Dedifferentiated amniotic fluid mesenchymal stem cell (primary cell): ENCODE measurements around the gene KLF3.

ENCODE experiments used
- DNase-seq: peaks from one replicate; pipeline ENCODE4 v3.0.0-alpha.2; 2016; ENCODE audit errors: extremely low spot score

Gene KLF3

DNA sequence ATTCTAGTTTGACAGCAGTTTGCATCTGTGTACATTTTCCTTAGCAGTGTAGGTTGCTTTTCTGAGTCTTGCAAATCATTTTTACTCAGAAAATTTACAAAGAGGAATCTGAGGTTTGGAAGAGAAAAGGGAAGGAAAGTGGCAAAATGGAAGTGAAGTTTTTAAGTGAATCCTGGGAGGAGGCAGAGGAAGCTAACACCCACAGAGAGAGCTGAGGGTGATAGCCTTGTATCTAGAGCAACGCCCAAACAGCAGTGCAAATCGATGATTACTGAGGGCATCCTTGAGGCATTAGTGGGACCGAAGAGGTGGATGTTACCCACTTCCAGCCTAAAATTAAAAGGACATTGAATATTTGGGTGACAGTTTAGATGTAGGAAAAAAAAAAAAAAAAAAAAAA, 31.8 kb downstream of the KLF3 start:
- DNase-seq: no peak

DNA sequence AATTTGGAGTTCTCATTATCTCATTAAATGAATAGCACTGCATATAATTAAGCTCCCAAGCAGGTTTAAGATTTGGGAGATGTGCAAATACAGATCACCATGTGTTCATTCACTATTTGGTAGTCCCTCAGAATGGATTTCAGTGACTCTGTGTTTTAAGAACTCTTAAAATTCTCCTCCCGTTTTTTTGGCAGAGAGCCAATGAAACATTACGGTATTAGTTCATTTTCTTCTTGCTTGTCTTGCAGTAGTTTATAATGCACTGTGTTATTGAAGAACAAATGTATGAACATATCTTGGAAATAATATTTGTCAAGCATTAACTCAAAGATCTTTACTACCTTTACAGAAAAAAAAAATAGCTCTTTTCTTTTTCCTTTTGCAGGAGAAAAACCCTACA, 32.7 kb downstream of the KLF3 start:
- no peak for DNase-seq

DNA sequence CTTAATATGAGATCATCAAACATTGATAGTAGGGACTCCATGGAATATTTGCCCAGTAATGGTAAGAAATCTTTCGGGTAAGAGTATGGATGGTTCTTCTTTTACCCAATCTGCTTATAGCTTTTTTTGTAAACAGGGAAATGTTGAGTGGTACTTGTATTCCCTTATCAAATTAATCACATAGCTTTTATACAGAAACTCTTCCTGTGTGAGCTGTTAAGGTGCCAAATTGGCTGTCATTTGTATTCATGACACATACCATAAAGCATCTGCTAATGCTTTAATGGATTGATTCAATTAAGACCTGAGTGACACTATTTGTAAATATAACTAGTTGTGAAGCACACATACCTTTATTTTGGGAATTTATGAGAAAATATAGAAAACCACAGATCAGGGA, 34.2 kb downstream of the KLF3 start:
- DNase-seq: no peak

DNA sequence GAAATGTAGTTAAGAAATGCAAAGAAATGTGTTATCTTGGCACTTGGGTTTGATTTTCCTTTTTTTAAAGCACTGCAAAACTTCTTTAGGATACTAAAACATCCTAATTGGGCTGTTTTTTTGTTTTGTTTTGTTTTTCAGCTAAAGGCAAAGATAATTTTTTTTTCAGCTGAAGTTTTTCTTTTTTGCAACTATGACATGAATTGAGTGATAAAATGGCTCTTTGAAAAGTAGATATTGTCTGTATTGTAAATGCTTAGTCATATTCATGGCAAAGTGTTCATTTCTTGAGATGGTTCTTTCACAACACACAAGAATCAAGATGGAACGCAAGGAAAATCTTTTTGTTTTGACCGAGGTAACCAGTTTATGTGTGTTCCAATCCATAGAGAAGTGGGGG, 35.1 kb downstream of the KLF3 start:
- DNase-seq: no peak

DNA sequence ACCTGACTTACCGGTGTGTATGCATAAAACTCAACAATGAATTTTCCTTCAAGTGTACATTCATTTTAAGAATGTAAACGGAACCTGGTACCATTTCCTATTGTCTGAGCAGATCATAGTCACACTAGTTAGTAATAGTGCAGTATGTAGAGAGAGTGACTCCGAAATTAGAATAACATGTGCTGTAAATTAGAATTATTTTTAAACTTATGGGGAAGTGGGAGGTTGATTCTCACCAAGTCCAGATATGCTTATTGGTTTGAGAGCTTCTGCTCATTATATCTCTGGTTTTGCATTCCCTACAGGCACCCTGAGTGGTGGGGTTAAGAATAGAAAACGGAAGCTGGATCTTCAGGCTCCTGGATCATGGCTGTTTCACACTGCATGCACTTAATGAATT, 39.6 kb downstream of the KLF3 start:
- DNase-seq: no peak

DNA sequence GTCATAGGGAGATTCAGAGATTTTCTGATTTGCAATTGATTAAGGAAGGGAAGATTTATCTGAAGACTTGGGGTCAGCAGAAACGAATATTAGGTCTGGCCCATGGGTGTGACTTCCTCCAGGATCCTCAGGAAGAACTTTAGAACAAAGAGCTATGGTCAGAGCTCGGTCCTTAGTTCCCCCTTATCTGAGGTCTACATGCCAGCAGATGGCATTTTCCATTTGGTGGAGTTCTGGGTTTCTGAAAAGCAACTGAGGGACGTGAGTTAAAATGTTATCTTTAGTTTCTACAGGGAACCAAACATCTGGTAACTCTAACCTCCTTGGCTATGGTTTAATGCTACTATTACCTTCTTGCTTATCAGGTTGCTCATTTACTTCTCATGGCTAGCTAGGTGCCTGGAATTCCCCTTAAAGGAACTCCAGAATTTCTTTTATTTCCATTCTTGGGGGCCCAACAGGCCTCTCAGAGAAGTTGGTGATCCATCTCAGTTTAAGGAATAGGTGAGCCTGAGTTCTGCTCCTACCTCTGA, 40.7 kb downstream of the KLF3 start:
- no peak for DNase-seq

DNA sequence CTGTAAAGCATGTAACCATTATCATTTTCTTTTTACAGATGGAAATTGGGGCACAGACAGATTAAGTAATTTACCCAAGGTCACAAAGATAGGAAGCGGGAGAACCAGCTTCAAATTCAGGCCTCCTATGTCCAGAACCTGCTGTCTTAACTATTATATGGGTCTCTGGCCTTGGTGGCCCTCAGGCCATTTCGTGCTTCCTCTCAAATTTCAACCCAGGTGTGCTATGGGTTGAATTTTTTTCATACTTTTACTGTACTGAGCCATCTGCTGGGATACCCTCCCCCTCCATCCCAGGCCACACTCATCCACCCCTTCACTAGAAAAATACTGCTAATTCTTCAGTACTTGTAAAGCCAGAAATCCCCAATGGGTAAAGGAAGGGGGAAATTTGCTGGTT, 42.3 kb downstream of the KLF3 start:
- no peak for DNase-seq

DNA sequence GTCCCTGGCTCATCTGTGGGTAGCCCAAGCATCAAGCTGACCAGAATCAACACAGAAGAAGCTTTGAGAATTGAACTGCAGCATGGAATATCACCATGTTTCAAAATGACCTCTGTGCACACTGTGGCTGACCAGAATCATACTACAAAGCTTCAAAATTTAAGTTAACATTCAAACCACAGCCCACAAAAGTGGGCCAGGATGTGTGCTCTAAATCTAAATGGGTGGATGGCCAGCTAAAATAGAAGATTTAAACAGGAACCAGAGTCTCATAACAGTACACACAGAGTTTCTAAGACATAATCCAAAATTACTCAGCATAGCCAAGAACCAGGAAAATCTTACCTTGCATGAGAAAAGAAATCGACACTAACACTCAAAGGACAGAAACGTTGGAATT, 46.1 kb downstream of the KLF3 start:
- no peak for DNase-seq

DNA sequence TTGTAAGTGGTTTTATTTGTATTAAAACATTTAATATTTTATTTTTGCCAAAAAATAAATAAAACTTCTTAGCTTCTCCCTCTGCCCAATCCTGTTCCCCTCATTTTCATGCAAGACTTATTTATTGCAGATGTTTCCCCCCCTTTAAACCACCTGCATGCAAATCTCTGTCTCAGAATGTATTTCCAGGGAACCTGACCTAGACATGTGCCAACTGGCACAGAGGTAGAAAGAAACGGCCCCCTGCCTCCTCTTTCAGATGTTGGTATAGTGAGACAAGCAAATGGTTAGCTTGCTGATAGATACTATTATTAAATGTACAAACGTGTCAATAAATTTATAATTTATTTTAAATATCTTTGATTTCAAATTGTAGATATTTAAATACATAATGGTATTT, 47.1 kb downstream of the KLF3 start:
- no peak for DNase-seq

DNA sequence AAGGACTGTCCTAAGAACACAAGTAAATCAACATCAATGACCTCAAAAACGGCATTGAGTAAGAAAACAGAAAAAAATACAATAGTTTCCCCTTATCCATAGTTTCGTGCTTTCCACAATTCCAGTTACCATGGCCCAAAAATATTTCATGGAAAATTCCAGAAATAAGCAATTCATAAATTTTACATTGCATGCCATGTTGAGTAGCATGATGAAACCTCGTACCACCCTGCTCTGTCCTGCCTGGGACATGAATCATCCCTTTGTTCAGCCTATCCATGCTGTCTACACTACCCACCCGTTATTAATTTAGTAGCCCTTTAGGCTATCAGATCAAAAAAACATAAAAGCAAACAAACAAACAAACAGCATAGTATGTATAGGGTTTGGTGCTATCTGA, 51.1 kb downstream of the KLF3 start:
- DNase-seq: peak; percentile 25

DNA sequence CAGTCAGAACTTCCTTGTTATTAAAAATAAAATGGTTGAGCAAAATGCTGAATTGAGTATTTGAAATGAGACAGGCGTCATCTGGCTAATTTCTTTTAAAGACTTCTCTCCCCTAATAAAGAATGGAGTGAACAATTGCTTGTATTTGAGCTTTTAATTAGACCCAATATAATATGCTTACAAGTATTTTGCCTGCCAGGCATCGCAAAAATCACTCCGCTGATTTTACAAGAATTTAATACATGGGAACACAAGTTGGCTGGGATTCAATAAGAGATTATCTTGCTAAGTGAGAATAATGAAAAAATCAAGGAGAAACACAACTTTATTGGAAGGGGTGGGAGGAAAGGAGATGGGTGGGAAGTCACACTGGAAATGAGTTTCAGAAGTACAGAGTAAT, 52.3 kb downstream of the KLF3 start:
- no peak for DNase-seq

DNA sequence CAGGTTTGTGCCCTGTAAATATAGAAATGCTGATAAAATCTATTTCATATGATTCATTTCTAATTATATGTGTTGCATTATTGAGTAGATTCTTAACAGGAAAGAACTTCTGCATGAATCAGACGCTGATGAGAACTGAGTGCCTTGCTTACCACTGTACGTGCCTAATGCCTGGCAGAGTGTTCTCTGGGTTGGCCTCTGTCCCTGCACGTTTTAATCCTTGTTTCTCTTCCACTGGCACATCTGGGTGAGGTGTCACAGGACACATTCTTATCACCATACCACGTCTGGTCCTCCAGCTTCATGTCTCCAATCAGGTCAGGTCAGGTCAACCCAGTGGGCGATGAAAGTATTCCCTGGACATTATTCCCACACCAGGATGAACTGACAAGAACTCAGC, 53.6 kb downstream of the KLF3 start:
- no peak for DNase-seq

DNA sequence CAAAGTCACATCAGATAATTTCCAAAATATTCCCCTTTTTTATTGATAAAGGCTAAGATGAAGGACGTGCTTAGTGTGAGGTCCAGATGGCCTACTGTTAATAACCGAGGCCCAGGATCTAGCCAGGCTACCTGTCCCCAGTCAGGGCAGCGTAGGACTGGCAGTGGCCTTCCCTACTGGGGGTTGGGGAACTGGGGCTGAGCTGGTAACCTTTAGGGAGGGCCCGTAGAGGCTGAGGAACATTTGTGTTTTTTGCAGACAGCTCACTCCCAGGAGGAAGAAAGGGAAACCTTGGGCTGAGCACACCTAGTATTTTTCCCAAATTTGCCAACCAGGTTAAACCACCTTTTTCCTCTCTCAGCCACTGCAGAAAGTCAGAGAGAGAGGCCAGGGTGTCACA, 59.1 kb downstream of the KLF3 start:
- DNase-seq: no peak

DNA sequence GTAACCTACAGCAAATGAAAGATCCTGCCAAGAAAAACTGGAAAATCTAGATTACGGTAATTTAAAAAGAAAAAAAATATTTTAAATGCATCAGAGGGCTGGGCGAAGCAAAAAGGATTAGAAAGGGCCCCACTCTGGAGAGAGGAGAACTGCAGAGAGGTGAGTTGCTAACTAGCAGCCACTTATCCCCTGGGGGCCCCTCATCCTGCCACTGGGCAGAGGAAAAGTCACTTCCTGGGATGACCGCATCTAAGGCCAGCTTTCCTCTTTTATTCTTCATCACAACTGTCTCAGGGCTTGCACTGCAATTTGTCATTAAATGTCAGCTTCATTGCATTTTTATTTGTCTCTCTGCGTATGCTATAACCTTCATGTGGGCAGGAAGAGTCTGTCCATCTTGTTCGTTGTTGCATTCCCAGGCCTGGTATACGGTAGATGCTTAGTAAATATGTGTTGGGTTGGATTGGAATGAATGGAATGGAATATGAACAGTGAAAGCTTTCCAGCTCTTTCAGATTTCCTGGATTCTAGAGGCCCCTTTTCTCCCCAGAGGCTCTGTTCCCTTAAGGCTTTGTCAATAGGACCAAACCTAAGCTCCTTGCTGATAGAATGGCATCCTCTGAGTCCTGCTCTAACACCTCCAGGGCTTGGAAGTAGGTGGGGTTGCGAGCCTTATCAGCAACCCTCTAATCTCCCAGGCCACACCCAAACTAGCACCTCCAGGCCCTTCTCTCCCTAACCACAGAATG, 59.9 kb downstream of the KLF3 start:
- DNase-seq: peak; percentile 38

DNA sequence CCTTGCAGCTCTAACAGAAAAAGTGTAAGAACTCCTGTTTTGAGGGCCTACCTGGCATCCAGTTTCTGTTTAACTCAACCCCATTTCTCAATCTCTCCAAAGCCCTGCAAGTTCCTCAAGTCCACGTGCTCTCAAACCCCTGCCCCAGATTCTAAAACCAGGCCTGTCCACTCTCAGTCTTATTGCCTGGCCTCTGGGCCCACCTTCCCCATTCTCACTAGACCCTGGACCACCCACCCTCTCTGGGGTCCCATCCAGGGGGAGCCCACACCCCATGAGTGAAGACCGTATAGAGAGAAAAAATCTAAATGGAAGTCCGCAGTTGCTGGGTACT, 60.4 kb downstream of the KLF3 start:
- DNase-seq: no peak

DNA sequence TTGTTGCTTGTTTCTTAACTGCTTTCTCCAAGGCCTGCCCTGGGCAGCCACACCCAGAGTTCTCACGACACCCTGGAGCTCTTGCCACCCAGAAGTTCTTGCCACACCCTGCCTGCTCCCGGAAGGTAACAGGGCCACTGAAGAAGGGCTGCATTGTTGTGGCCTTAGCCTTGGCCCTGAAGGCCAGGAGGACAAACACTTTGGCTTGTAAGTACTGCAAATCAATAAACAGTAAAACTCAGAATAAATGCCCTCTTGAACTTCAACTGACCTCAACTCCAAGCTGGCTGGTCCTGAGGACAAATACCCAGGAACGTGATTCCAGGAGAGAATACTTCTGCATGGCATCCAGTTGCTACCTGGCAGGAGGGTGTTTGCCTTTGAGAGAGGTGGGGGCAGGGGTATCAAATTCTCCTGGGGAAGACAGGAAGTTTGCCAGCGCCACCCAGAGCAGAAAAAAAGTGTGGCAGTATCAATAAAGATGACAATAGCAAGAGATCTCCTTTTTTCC, 64.7 kb downstream of the KLF3 start:
- no peak for DNase-seq

DNA sequence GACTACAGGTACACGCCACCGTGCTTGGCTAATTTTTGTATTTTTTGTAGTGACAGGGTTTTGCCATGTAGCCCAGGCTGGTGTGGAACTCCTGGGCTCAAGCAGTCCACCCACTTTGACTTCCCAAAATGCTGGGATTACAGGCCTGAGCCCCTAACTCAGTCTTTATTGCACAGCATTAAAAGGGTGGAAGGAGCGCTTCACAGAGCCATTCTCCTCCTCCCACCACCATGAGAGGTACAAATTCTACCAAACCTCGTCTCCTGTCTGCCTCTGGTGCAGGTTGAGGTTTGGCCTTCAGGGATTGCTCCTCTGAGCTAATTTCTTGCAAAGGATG, 66.5 kb downstream of the KLF3 start:
- no peak for DNase-seq

DNA sequence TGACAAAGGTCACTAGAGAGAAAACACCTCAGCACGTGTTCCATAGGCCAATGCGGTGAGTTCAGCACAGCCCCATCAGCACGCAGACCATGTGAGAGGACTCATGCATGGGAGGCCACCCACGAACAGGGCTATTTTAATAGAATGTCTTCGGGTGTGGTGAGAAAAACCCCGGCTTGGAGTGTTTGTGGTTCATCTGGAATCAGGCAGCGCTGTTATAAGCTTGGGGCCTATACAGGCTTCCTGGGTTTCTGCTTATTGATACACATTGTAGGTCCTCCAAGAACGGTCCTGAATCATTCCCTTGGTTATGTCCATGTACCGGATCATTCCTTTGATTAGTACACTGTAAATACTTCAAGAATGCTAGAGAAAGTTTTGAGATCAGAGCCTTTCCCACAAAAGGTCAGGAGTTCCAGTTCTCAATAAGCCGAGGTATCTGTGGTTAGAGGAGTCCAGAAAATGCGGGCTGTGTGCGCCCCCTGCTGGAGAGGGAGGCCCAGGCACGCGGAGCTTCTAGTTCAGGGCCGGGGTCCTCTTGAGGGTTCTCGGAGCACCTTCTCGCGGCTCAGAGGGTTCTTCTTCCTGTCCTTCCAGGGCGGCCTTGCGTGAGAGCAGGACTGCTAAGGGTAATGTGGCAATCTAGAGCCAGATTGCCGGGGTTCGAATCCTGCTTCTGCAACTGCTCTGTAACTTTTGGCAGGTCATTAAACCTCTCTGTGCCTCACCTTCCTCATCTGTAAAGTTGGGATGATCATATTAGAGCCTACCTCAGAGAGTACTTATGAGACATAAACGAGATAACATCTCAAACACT, 67.0 kb downstream of the KLF3 start:
- DNase-seq: peak; percentile 77

DNA sequence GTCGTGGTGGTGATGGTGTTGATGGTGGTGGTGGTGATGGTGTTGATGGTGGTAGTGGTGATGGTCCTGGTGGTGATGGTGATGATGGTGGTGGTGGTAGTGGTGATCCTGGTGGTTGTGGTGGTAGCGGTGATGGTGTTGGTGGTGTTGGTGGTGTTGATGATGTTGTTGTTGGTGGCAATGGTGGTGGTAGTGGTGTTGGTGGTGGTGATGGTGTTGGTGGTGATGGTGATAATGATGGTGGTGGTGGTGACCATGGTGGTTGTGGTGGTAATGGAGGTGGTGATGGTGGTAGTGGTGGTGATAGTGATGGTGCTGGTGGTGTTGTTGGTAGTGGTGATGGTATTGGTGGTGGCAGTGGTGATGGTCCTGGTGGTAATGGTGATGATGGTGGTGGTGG, 69.7 kb downstream of the KLF3 start:
- no peak for DNase-seq

DNA sequence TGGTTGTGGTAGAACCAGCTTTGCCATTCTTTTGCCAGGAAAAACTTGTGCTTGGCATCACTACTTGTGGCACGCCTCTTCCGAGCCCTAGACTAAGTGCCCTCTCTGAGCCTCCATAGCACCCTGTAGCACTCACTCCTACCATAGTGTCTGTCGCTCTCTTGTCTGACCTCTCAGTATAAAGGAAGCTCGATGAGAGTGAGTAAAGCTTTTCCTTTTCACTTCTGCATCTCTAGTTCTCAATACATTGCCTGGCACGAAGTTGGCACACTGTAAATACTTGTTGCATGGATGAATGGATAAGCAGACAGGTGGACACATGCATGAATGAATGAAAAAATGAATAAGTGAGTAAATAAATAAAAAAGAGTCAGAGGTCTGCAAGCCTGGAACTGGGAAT, 70.4 kb downstream of the KLF3 start:
- DNase-seq: no peak

DNA sequence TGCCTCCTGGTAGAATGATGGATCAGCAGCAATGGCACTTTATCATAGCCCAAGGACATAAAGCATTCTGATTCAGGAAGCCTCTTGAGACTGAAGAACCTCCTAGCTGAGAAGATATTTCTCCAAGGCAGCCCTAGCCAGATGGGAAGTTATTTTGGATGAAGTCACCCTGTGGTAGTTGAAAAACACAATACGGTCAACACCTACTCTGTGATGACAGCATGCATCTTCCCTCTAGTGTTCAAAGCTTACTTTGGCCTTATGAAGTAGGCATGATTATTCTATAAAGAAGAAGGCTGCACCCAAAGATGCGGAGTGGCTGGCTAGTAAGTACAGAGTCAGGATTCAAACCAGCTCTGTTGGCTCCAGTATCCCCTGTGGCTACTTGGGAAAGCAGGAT, 70.9 kb downstream of the KLF3 start:
- DNase-seq: no peak

DNA sequence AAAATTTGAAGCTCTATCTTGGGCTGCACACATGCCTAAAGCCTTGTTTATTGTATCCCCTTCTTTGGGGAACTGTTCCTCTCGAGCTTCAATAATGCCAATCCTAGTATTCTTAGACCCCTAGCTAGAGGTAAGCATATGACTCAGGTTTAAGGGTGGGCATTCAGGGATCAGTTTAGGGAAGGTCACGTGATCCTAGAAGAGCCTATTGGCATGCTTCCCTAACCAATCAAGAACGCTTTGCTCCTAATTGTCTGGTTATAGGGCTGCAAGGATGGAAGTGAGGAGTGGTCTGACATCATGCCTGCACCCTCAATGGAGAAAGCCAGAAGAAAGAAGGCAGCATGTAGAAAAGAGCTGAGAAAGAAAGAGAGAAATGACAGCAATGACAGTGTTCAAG, 71.9 kb downstream of the KLF3 start:
- DNase-seq: no peak
